ENCODE data around the gene RHEB.

The RHEB gene

GRCh38 chr7:151430391-151431205 lies 89.1 kb downstream of the RHEB start:
- DNase-seq: no peak

GRCh38 chr7:151429560-151430331 lies 89.9 kb downstream of the RHEB start:
- DNase-seq: no peak

- DNase-seq: no peak
Measured at GRCh38 chr7:151429237-151429559, 90.5 kb downstream of the RHEB start.

- no peak for DNase-seq
Measured at GRCh38 chr7:151428378-151429236, 91.1 kb downstream of the RHEB start.

GRCh38 chr7:151427705-151428377 lies 91.9 kb downstream of the RHEB start:
- no peak for DNase-seq

- DNase-seq: no peak
Measured at GRCh38 chr7:151426904-151427704, 92.6 kb downstream of the RHEB start.

GRCh38 chr7:151426441-151426903 lies 93.2 kb downstream of the RHEB start:
- DNase-seq: no peak

GRCh38 chr7:151425670-151426440 lies 93.8 kb downstream of the RHEB start:
- DNase-seq: no peak

GRCh38 chr7:151424799-151425198 lies 94.9 kb downstream of the RHEB start:
- DNase-seq: no peak

- no peak for DNase-seq
Measured at GRCh38 chr7:151423936-151424335, 95.8 kb downstream of the RHEB start.

GRCh38 chr7:151423226-151423625 lies 96.5 kb downstream of the RHEB start:
- DNase-seq: no peak

GRCh38 chr7:151422212-151422611 lies 97.5 kb downstream of the RHEB start:
- DNase-seq: no peak

- DNase-seq: no peak
Measured at GRCh38 chr7:151420144-151420543, 99.6 kb downstream of the RHEB start.

- no peak for DNase-seq
Measured at GRCh38 chr7:151416941-151417315, 102.8 kb downstream of the RHEB start.

GRCh38 chr7:151416112-151416940 lies 103.4 kb downstream of the RHEB start:
- no peak for DNase-seq

Data from NCI-H1048 (cell line).